GM12873 (cell line): ENCODE data around the gene FGF14.

Source experiments
- CTCF ChIP-seq: IDR thresholded peaks from 2 replicates; pipeline ENCODE4 v1.5.1; 2012; ENCODE audit warnings: low read depth, mild to moderate bottlenecking, moderate library complexity, low read length, control low read depth; ENCODE audit not compliant: insufficient read depth; ENCODE audit errors: missing control alignments

FGF14 gene

GRCh38 chr13:101718496-101718895 is 683.4 kb downstream of the FGF14 start:
- no peak for TF ChIP-seq CTCF

GRCh38 chr13:101717353-101717752 is 684.5 kb downstream of the FGF14 start:
- TF ChIP-seq CTCF = no peak

- no peak for TF ChIP-seq CTCF
Observed at GRCh38 chr13:101714195-101714594, 687.7 kb downstream of the FGF14 start.

- no peak for TF ChIP-seq CTCF
Observed at GRCh38 chr13:101712026-101712348, 689.9 kb downstream of the FGF14 start.

GRCh38 chr13:101711307-101712025 is 690.4 kb downstream of the FGF14 start:
- no peak for TF ChIP-seq CTCF

GRCh38 chr13:101709952-101710351 is 691.9 kb downstream of the FGF14 start:
- no peak for TF ChIP-seq CTCF

GRCh38 chr13:101708115-101708514 is 693.7 kb downstream of the FGF14 start:
- no peak for TF ChIP-seq CTCF

GRCh38 chr13:101707659-101708058 is 694.2 kb downstream of the FGF14 start:
- TF ChIP-seq CTCF = no peak
